ENCODE measurements around the gene WBP1L.

Gene WBP1L

GRCh38 chr10:102791754-102792395 is 48.1 kb downstream of the WBP1L start:
- H3K9me3 ChIP-seq (ENCODE audit: control insufficient read depth, low read length) = no peaks in the 10 kb centered on the region
- H3K4me1 ChIP-seq (ENCODE audit: control insufficient read depth, insufficient read depth, low read length) = peaks cover 14% of the 10 kb centered on the region
- 94 to 97% methylated on average over 8 of the region's 8 CpGs for WGBS, 2 experiments
- no peaks in the 10 kb centered on the region for H3K27me3 ChIP-seq (ENCODE audit: control insufficient read depth, insufficient read depth, low read length, poor library complexity, severe bottlenecking)
- no peak overlapping the region for H3K27ac ChIP-seq (ENCODE audit: insufficient read depth, low read depth, low read length, poor library complexity, severe bottlenecking)
- no peaks in the 10 kb centered on the region for H3K36me3 ChIP-seq (ENCODE audit: control insufficient read depth, insufficient read depth, low read length)
- H3K4me3 ChIP-seq (ENCODE audit: insufficient read depth, low read depth, low read length) = no peak overlapping the region

- Histone ChIP-seq H3K27ac (ENCODE audit: insufficient read depth, low read depth, low read length, poor library complexity, severe bottlenecking) (no peak overlapping the region), H3K4me3 (ENCODE audit: insufficient read depth, low read depth, low read length) (no peak overlapping the region), H3K36me3 (ENCODE audit: control insufficient read depth, insufficient read depth, low read length) (peaks cover 5% of the 10 kb centered on the region), H3K27me3 (ENCODE audit: control insufficient read depth, insufficient read depth, low read length, poor library complexity, severe bottlenecking) (no peaks in the 10 kb centered on the region), H3K9me3 (ENCODE audit: control insufficient read depth, low read length) (no peaks in the 10 kb centered on the region), H3K4me1 (ENCODE audit: control insufficient read depth, insufficient read depth, low read length) (peaks cover 22% of the 10 kb centered on the region)
- whole genome bisulfite sequencing, 2 experiments = 75 to 81% methylated on average over 15 of the region's 15 CpGs
Measured at GRCh38 chr10:102795453-102796406, 52.0 kb downstream of the WBP1L start.

GRCh38 chr10:102796407-102797176 is 52.8 kb downstream of the WBP1L start:
- H3K4me3 ChIP-seq (ENCODE audit: insufficient read depth, low read depth, low read length) = no peak overlapping the region
- H3K4me1 ChIP-seq (ENCODE audit: control insufficient read depth, insufficient read depth, low read length) = peaks cover 22% of the 10 kb centered on the region
- no peaks in the 10 kb centered on the region for H3K9me3 ChIP-seq (ENCODE audit: control insufficient read depth, low read length)
- no peak overlapping the region for H3K27ac ChIP-seq (ENCODE audit: insufficient read depth, low read depth, low read length, poor library complexity, severe bottlenecking)
- WGBS, 2 experiments = 93 to 94% methylated on average over 8 to 9 of the region's 9 CpGs
- H3K27me3 ChIP-seq (ENCODE audit: control insufficient read depth, insufficient read depth, low read length, poor library complexity, severe bottlenecking) = no peaks in the 10 kb centered on the region
- H3K36me3 ChIP-seq (ENCODE audit: control insufficient read depth, insufficient read depth, low read length) = peaks cover 5% of the 10 kb centered on the region

GRCh38 chr10:102799691-102800471 is 56.1 kb downstream of the WBP1L start:
- Histone ChIP-seq H3K27ac (ENCODE audit: insufficient read depth, low read depth, low read length, poor library complexity, severe bottlenecking) (no peak overlapping the region), H3K4me1 (ENCODE audit: control insufficient read depth, insufficient read depth, low read length) (peaks cover 22% of the 10 kb centered on the region), H3K9me3 (ENCODE audit: control insufficient read depth, low read length) (no peaks in the 10 kb centered on the region), H3K27me3 (ENCODE audit: control insufficient read depth, insufficient read depth, low read length, poor library complexity, severe bottlenecking) (no peaks in the 10 kb centered on the region), H3K36me3 (ENCODE audit: control insufficient read depth, insufficient read depth, low read length) (peaks cover 5% of the 10 kb centered on the region), H3K4me3 (ENCODE audit: insufficient read depth, low read depth, low read length) (no peak overlapping the region)
- 86 to 87% methylated on average over 7 to 8 of the region's 8 CpGs for WGBS, 2 experiments

GRCh38 chr10:102800611-102801335 is 57.0 kb downstream of the WBP1L start:
- 87 to 88% methylated on average over 10 of the region's 10 CpGs for WGBS, 2 experiments

GRCh38 chr10:102801496-102801895 is 57.7 kb downstream of the WBP1L start:
- H3K9me3 ChIP-seq (ENCODE audit: control insufficient read depth, low read length) = no peaks in the 10 kb centered on the region
- 51 to 57% methylated on average over 2 of the region's 2 CpGs for WGBS, 2 experiments
- H3K4me3 ChIP-seq (ENCODE audit: insufficient read depth, low read depth, low read length) = no peak overlapping the region
- H3K36me3 ChIP-seq (ENCODE audit: control insufficient read depth, insufficient read depth, low read length) = peaks cover 5% of the 10 kb centered on the region
- H3K4me1 ChIP-seq (ENCODE audit: control insufficient read depth, insufficient read depth, low read length) = peaks cover 9% of the 10 kb centered on the region
- H3K27ac ChIP-seq (ENCODE audit: insufficient read depth, low read depth, low read length, poor library complexity, severe bottlenecking) = no peak overlapping the region
- H3K27me3 ChIP-seq (ENCODE audit: control insufficient read depth, insufficient read depth, low read length, poor library complexity, severe bottlenecking) = no peaks in the 10 kb centered on the region

More at GRCh38 chr10:102800611-102801335, 57.0 kb downstream of the WBP1L start:
- no peak overlapping the region for H3K27ac ChIP-seq (ENCODE audit: insufficient read depth, low read depth, low read length, poor library complexity, severe bottlenecking)
- H3K4me3 ChIP-seq (ENCODE audit: insufficient read depth, low read depth, low read length) = no peak overlapping the region
- peaks cover 5% of the 10 kb centered on the region for H3K36me3 ChIP-seq (ENCODE audit: control insufficient read depth, insufficient read depth, low read length)
- H3K4me1 ChIP-seq (ENCODE audit: control insufficient read depth, insufficient read depth, low read length) = peaks cover 15% of the 10 kb centered on the region
- H3K27me3 ChIP-seq (ENCODE audit: control insufficient read depth, insufficient read depth, low read length, poor library complexity, severe bottlenecking) = no peaks in the 10 kb centered on the region
- no peaks in the 10 kb centered on the region for H3K9me3 ChIP-seq (ENCODE audit: control insufficient read depth, low read length)

- no peaks in the 10 kb centered on the region for H3K9me3 ChIP-seq (ENCODE audit: control insufficient read depth, low read length)
- 49 to 56% methylated on average over 3 of the region's 3 CpGs for WGBS, 2 experiments
- peaks cover 5% of the 10 kb centered on the region for H3K36me3 ChIP-seq (ENCODE audit: control insufficient read depth, insufficient read depth, low read length)
- H3K4me3 ChIP-seq (ENCODE audit: insufficient read depth, low read depth, low read length) = no peak overlapping the region
- peaks cover 9% of the 10 kb centered on the region for H3K4me1 ChIP-seq (ENCODE audit: control insufficient read depth, insufficient read depth, low read length)
- no peaks in the 10 kb centered on the region for H3K27me3 ChIP-seq (ENCODE audit: control insufficient read depth, insufficient read depth, low read length, poor library complexity, severe bottlenecking)
- no peak overlapping the region for H3K27ac ChIP-seq (ENCODE audit: insufficient read depth, low read depth, low read length, poor library complexity, severe bottlenecking)
Measured at GRCh38 chr10:102801978-102802377, 58.2 kb downstream of the WBP1L start.

GRCh38 chr10:102802920-102803534 is 59.3 kb downstream of the WBP1L start:
- Histone ChIP-seq H3K27ac (ENCODE audit: insufficient read depth, low read depth, low read length, poor library complexity, severe bottlenecking) (no peak overlapping the region), H3K4me1 (ENCODE audit: control insufficient read depth, insufficient read depth, low read length) (peaks cover 9% of the 10 kb centered on the region), H3K9me3 (ENCODE audit: control insufficient read depth, low read length) (no peaks in the 10 kb centered on the region), H3K36me3 (ENCODE audit: control insufficient read depth, insufficient read depth, low read length) (peaks cover 2% of the 10 kb centered on the region), H3K4me3 (ENCODE audit: insufficient read depth, low read depth, low read length) (no peak overlapping the region), H3K27me3 (ENCODE audit: control insufficient read depth, insufficient read depth, low read length, poor library complexity, severe bottlenecking) (no peaks in the 10 kb centered on the region)
- WGBS, 2 experiments = 60 to 70% methylated on average over 6 of the region's 6 CpGs
